NCI-H524 (cell line): ENCODE data around the gene TWF2.

Experiments used
- DNase-seq, 2 experiments: peaks; one replicate each; lab custom pipeline; 2025; lab: John Stamatoyannopoulos, UW

TWF2 gene

GRCh38 chr3:52237657-52238172, 1.2 kb downstream of the TWF2 start:
- DNase-seq = no peak

GRCh38 chr3:52237006-52237656, 1.8 kb downstream of the TWF2 start:
- DNase-seq = no peak

GRCh38 chr3:52236424-52236886, 2.5 kb downstream of the TWF2 start:
- DNase-seq = no peak

- no peak for DNase-seq
These were observed 4.2 kb downstream of the TWF2 start for GRCh38 chr3:52234516-52235447.

GRCh38 chr3:52233968-52234367, 5.0 kb downstream of the TWF2 start:
- DNase-seq = no peak

- DNase-seq = no peak
These were observed 5.8 kb downstream of the TWF2 start for GRCh38 chr3:52233108-52233591.

- DNase-seq = no peak
These were observed 6.5 kb downstream of the TWF2 start for GRCh38 chr3:52232279-52233107.

GRCh38 chr3:52231502-52232278, 7.3 kb downstream of the TWF2 start:
- DNase-seq = peak; percentile 18 to 39

GRCh38 chr3:52230889-52231499, 8.0 kb downstream of the TWF2 start:
- DNase-seq = no peak

- no peak for DNase-seq
These were observed 8.5 kb downstream of the TWF2 start for GRCh38 chr3:52230461-52230860.

GRCh38 chr3:52229656-52230055, 9.3 kb downstream of the TWF2 start:
- DNase-seq = no peak

- no peak for DNase-seq
These were observed 10.1 kb downstream of the TWF2 start for GRCh38 chr3:52228751-52229291.

- no peak for DNase-seq
These were observed 10.7 kb downstream of the TWF2 start for GRCh38 chr3:52228266-52228665.

GRCh38 chr3:52227766-52228165, 11.2 kb downstream of the TWF2 start:
- DNase-seq = no peak

- peak in 1 of 2 experiments; percentile 9 for DNase-seq
These were observed 11.8 kb downstream of the TWF2 start for GRCh38 chr3:52227117-52227516.

GRCh38 chr3:52226229-52226817, 12.6 kb downstream of the TWF2 start:
- DNase-seq = no peak

- no peak for DNase-seq
These were observed 13.3 kb downstream of the TWF2 start, which contains the start of gene TLR9 for GRCh38 chr3:52225452-52226228. Gene TLR9, minus strand, starts transcription at chr3:52225645. Its CDS starts 116 bp downstream, at chr3:52225529.

- DNase-seq = no peak
These were observed 15.2 kb downstream of the TWF2 start for GRCh38 chr3:52223449-52224408.
